NCI-H2107 (cell line): ENCODE data around the gene VAV2.

Experiments
- DNase-seq: peaks from one replicate; lab custom pipeline; 2025; lab: John Stamatoyannopoulos, UW

The VAV2 gene, protein sequence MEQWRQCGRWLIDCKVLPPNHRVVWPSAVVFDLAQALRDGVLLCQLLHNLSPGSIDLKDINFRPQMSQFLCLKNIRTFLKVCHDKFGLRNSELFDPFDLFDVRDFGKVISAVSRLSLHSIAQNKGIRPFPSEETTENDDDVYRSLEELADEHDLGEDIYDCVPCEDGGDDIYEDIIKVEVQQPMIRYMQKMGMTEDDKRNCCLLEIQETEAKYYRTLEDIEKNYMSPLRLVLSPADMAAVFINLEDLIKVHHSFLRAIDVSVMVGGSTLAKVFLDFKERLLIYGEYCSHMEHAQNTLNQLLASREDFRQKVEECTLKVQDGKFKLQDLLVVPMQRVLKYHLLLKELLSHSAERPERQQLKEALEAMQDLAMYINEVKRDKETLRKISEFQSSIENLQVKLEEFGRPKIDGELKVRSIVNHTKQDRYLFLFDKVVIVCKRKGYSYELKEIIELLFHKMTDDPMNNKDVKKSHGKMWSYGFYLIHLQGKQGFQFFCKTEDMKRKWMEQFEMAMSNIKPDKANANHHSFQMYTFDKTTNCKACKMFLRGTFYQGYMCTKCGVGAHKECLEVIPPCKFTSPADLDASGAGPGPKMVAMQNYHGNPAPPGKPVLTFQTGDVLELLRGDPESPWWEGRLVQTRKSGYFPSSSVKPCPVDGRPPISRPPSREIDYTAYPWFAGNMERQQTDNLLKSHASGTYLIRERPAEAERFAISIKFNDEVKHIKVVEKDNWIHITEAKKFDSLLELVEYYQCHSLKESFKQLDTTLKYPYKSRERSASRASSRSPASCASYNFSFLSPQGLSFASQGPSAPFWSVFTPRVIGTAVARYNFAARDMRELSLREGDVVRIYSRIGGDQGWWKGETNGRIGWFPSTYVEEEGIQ

DNA sequence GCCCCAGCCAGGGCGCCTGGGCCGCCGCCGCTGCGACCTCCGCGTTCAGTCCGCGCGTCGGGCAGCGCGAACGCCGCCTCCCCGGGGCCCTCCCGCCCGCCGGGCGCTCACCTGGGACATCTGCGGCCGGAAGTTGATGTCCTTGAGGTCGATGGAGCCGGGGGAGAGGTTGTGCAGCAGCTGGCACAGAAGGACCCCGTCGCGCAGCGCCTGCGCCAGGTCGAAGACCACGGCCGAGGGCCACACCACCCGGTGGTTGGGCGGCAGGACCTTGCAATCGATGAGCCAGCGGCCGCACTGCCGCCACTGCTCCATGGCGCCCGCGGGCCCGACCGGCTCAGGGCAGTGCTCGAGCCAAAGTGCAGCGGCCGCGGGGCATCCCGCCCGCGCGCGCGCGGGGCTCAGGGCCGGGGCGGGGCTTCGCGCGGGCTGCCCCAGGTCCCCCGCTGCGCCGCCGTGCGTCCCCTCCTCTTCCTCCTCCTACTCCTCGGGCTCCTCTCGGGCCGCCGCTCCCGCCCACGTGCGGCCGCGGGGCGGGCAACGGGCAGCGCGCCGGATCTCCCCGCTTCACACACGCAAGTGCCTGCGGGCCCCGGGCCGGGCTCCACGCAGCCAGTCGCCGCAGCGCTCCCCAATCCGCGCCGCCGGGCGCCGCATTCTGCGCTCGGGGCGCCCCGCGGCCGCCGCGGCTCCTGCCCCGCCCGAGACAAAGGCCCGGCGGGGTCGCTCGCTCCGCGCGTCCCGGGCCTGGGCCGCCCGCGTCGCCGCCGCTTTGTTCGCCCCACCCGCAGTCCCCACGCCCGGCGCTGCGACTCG lies at the start of gene VAV2:
TSS of gene VAV2 (minus strand) at position 361 of the 816 bp plus-strand sequence. CDS start at position 315, 46 bp downstream.
- DNase-seq = no peak

DNA sequence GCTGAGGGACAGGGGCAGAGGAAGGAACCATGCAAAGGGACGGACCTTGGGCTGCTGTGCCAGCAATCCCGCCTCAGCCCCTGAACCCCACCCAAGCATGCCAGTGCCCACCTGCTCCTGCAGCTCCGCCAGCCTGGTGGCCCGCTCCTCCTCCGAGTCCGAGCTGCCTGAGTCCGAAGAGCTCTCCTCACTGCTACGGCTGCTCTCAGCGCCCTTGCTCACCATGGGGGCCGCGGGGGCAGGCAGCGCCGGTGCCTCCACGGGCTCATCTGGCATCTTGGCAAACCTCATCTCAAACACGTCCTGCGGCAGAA lies 49.5 kb upstream of the VAV2 start:
- DNase-seq = no peak

DNA sequence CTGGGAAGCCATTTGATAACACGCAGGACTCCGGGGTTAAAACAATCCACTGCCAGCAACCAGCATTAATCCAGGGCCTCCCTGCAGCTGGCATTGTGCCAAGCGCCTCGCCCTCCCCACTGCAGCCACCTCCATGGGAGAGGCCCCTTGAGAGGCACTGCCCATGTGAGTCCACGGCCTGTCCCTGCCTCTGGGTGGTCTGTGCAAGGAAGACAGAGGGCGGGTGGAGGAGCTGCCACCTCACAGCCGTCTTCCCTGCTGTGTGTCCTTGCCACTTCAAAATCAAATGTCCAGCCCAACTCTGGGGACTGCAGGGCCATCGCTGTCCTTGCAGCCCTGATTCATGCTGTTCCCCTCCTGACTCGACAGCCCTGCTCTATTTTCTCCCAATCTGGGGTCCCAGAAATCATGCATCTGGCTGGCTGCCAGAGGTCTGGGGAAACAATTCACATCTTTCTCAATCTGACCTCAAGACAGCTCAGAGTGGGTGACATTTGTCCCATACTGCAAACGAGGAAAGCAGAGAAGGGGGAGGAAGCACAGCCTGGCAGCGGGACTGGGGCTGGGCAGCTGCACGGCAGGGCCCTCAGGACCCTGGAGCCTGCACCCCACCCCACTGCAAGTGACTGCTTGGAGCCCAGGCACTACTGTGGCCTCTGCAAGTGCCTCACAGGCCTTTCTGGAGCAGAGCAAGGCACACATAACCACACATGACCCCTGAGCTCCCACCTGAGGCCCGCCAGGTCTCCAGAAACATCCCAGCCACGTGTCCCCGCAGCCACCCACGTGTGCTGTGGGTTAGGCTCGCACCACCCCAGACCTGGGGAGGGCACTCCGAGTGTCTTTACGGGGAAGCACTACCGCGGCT lies 48.9 kb upstream of the VAV2 start:
- no peak for DNase-seq

DNA sequence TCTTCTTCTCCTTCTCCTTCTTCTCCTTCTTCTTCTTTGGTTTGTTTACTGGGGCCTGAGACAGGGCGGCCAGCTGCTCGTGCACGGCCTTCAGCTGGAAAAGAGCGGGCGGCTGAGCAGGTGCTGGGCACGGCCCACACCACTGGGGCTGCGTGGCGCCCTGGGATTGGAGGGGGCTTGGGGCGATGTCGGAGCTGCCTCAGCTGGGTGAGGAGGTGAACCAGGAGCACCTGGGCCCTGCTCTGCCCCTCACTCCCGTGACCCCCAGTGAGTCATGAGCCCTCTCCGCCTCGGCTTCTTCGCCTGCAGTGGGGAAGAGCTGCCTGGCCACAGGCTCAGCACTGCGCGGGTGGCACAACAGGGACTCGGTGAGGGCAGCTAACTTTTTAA lies 48.0 kb upstream of the VAV2 start:
- DNase-seq = no peak

DNA sequence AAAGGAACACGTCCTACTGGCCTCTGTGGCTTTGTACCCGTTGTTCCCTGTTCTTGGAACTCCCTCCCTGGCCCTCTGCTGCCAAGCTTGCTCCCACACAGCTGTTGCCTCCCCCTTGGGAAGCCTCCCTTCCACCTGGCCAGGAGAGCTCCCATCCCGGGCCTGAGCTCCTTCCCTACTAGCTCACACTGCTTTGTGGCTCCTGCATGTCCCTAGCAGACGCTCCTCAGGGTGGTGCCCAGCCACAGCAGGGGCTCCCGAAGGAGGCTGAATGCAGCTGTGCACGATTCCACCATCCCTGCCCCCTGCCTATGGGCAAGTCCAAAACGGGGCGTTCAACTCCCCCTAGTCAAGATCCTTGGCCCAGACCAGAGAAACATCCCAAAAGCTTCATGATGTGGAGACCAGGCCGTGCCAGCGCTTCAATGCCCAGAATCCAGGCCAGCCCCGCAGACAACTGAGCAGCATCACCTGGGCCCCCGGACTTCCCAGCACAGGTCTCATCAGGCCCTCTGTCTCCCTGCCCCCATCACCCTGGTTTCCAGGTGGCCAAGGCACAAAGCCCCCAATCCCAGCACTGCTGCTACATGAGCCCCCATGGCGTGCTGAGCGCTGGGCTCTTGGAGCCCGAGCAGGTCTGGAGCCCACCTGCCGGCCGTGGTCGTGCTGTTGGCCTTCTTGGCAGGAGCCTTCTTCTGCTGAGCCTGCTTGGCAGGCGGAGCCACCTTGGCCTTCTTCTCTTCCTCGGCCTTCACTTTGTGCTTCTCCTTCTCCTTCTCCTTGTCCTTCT lies 47.5 kb upstream of the VAV2 start:
- DNase-seq = no peak

DNA sequence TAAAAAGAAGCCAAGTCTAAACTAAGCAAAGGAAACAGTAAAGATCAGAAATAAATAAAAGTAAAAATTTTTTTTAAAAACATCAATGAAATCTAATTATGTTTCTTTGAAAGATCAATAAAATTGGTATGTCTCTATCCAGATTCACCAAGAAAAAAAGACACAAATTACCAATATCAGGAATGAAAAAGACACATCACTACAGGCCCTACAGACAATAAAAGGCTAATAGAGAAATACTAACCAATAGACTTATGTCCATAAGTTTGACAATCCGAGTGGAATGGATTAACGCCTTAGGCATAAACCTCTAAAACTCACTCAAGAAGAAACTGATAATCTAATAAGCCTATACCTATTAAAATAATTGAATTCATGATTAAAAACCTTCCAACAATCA lies 45.5 kb upstream of the VAV2 start:
- no peak for DNase-seq

DNA sequence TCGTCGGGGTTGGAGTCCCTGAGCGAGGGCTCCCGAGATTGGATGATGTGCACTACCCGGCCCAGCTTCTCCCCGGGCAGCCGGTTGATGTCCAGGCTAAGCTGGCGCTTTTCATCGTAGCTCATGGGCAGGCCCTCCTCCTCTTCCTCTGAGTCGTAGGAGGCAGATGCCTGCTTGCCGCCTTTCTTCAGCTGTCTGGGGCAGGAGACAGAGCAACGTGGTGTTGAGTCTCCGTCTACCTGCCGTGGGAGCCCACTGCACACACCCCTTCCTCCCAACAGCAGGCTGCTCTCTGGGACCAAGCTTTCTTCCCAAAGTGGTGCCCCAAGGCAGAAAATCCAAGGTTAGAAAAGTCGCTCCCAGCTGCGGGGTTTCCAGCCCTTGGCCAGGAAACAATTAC lies 44.0 kb upstream of the VAV2 start:
- DNase-seq = no peak

DNA sequence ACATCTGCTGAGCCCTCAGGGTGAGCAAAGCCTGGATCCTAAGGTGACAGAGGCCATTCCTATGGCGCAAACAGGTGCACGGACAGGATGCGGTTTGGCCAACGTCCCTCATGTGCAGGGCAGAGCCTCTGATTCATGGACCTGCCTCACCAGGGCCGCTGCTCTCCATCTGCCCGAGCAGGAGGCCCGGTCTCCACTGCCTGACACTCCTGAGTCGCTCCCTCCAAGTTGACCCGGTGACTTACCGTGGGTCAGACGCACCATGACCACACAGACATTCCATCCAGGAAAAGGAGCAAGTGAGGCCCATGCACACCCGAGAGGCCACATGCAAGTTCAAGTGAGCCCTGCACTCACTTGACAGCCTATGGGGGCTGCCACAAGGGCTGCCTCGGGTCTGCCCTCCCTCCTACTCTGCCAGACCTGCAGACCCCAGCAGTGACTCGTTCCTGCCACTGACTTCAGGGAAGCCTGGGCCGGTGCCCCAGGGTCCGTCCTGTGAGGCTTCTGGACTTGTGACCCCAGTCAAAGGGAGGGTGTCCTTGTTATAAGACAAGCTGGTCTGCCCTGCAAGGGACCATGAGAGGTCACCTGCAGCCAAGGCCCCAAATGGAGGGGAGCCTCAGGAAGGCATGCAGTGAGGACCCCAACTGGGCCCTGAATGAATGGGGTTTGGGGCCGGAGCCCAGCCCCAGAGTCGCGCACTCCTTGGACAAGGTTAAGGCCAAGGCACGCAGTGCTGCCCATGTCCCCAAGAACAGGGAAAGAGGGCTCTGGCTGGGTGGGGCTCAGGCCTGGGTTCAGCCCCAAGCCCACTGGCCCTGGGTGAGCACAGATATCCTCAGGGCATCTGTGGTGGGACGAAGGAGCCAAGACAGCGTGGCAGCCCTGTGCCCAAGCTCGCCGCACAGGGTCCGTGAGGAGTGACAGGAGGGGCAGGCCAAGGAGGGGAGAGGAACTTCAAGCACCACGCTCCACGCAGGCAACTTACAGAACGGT lies 43.2 kb upstream of the VAV2 start:
- DNase-seq = no peak

DNA sequence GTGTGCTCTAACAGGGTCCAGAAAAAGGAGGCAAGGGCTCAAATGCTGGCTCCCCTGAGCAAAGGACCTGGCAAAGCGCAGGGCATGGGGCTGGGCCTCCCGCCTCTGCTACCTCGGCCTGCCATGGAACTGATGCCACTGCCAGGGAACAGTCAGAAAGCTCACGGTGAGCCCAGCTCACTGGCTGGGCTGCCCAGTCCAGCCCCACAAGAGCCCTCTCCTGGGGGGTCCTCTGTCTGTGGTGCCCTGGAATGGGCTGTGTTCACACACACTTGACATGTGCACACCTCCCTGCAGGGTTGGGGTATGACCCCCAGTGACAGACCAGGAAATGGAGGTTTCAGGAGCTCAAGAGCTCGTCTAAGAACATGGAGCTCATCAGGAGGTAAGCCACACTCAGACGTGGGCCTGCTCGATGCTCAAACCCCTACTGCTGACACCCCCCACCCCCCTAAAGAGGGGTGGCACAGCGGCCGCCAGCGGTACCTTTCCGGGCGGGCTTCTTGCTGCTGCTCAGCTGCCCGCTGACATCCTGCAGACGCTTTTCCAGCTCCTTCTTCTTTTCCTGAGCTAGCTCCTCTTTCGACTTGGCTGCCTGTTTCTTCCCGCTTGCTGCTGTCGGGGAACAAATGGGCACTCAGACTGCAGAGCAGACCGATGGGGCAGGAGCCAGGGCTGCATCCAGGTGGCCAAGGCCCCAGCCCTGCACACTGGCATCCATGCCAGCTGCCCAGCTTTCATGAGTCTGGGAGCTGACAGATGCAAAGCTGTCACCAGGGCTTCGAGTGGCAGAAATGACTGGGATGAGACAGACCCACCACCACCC lies 42.3 kb upstream of the VAV2 start:
- DNase-seq = no peak

DNA sequence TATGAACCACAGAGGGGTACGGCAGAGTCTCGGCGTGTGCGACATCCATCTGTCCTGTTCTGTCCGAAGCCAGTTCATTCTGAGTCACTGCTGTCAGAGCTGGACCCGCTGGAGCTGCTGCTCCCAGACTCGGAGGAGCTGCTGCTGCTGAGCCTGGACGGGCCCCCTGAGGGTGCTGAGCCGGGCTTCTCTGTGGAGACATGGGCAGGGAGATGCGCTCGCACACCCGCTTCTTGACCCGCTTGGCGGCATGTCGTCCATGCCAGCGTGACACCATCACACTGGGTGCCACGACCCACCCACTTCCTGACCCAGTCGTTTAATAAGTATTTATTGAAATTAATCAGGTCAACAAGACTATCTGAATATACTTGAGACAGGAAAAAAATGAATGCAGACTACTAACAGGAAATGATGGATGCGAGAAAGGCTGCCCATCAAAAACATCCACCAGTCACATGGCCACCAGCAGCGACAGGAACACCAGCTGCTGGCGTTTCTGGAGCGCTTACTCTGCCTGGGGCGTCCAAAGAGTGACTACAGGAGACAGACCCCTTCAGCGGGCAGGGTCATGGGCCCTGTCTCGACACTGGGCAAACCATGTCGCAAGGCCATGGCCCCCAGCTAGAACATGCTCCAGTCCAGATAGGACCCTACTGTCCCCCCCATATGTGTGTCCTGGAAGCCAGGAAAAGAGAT lies 41.5 kb upstream of the VAV2 start:
- no peak for DNase-seq

DNA sequence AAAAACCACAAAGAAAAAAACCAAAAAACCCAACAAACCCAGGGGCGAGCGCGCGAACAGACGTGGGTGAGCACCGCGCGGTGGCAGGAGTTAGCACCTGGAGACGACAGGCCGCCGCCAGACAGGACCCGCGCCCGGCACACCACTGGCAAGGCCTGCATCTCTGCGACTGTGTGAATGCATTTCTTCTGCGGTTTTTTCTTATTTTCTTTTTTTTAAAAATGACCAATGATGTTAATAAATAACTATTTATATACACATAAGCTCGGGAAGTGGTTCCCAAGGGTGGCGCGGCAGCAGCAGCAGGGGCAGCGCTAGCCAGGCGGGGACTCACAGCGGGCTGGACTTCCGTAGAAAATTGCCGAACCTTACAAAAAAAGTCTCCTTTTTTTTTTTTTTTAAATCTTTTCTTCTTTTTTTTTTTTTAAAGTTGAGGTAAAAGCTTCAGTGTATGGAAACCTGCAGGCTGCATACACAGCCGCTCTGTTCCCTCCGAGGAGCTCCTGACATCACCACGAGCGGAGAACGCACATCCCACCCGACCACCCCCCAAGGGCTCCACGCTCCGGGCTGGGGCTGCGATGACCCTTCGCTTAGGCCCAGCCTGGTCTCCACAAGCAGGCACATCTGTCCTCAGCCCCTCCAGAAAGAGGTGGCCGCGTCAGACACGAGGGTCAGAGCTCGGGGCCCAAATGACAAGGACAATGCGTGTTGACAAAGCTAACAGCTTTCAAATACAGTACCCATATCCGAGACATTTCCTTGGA lies 40.5 kb upstream of the VAV2 start:
- no peak for DNase-seq

DNA sequence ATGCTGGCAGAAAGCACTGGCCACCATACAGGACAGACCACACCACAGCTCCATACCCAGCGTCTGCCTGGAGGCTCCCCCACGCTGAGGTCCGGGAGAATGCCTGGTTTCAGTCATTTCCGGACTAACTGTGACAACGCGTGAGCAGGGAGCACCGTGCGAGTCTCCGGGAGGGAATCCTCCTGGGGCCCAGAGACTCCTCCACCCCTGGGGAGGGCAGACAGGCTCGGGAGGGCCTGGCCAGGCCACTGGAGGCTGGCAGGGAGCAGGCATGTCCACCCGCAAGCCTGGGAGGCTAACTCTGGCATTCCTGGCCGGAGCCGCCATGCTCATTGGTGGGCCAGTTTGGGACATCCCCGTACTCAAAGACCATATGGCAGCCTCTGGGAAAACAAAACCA lies 39.7 kb upstream of the VAV2 start:
- no peak for DNase-seq

DNA sequence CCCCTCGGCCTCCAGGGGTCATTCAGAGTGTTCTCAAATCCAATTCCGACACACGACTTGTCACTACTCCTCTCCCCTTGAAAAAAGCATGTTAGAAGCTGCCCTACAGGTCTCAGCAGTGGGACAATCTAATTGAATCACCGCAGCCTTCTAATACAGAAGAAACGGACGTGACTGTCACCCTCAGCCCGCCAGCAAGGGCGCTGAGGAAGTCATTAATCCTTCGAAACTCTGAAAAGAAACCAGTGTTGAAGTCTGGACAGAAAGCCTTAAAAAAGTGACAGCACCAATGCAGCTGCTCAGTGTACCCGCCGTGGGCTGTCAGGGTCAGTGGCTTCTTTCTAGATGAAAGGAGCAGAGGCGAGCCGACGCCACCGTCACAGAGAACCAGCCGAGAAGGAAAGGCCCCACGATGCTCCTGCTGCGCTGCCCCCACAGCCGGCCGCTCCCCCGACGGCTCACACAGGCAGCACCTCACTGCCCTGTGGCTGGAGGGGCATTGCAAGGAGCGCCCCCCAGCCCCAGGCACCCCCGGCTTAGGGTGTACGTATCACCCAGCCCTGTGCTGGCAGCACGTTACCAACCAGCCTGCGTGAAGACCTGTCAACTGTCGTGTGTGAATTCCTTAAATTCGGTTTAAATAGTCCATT lies 38.8 kb upstream of the VAV2 start:
- DNase-seq = no peak

DNA sequence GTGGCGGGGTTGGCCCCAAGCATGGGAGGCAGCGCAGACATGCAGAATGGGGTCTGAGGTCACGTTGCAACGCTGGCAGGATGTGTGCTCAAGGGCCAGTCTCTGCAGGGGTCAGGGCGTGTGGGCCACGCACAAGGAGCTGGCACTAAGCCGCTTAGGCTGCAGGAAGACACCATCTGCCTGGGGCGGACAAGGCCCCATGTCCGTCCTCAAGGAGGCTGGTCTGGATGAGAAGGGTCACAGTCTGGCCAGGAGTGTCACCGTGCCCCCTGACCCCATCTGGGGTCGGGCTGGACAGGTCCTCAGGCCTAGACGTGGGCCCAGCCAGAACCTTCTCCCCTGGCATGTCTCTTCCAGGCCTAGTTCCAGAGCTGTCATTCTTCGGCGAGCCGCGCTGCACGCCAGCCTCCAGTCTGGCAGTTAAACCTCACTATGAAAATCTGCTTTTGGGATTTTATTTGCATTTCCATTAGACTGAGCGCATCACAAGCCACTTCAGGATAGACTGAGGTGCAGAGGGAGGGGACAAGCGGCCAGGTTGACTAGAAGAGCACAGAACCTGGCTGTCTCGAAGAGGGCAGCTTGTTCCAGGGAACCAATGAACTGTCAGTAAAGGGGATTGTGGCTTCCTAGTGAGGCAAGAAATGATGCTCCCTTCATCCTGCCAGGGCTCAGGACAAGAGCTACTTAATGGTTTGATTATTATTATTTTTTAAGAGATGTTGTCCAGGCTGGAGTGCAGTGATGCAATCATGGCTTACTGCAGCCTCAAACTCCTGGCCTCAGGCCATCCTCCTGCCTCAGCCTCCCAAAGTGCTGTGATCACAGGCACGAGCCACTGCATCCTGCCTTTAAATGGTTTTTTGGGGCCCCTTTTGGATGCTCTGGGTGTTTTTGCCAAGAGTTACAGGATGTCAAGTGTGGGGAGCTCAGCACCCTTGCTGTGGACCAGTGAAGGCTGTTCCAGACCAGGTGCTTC lies 37.4 kb upstream of the VAV2 start:
- no peak for DNase-seq

DNA sequence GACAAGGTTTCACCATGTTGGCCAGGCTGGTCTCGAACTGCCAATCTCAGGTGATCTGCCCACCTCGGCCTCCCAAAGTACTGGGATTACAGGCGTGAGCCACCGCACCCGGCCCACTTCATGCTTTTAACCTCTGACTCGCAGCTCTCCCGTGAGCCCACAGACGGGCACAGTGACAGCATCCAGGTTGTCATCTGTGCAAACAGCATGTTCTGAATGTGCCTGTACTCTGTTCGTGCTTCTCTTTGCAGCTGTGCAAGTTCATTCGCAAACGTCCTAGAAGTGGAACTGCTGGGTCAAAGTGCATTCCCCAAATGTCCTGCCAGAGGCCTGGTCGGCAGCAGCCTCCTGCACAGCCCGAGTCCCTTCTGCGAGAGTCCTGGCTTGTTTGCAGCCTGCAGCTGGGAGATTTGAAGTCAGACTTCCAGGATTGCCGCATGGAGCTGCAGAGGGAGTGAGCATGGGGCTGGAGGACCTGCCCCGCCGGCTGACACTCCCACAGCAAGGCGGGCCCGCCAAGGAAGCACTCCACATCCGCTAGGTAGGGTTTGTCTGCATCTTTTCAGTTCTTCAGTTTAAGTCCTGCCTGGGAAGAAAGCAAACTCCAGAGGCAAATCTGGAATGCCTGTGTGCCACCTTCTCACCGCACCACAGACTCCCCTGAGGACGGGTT lies 36.6 kb upstream of the VAV2 start:
- no peak for DNase-seq
